GM12878 (cell line): ENCODE data around the gene SHMT1. TPM values are rescaled to one million over a fixed set of nuclear protein-coding genes. Genes with fewer than 3 reads are reported as not detected.

Experiments
- ASH2L ChIP-seq: fragments of 300-600, 200-600 bp; sonication (generic); IDR thresholded peaks from 2 replicates; pipeline ENCODE4 v1.6.1; 2017; ENCODE audit warnings: low read depth, mild to moderate bottlenecking, borderline replicate concordance
- BCL11A ChIP-seq: IDR thresholded peaks from 2 replicates; pipeline ENCODE4 v1.6.1; 2011; ENCODE audit warnings: low read depth, low read length
- BHLHE40 ChIP-seq, 2 experiments: fragments of 450-650 bp in 1 of 2; IDR thresholded peaks; 2 replicates each; pipeline ENCODE4 v1.6.1; 2011 to 2017; ENCODE audit warnings: low read depth in 2 of 2, borderline replicate concordance in 1 of 2, improper control_type of control experiment in 1 of 2, low read length in 1 of 2, mild to moderate bottlenecking in 1 of 2
- EZH2 ChIP-seq: IDR thresholded peaks from 2 replicates; pipeline ENCODE4 v1.6.1; 2012; ENCODE audit warnings: low read depth, mild to moderate bottlenecking, control low read depth, inconsistent platforms, low read length, borderline replicate concordance; ENCODE audit not compliant: control insufficient read depth
- FOXM1 ChIP-seq: IDR thresholded peaks from 2 replicates; pipeline ENCODE4 v1.6.1; 2012; ENCODE audit warnings: low read depth, mild to moderate bottlenecking, inconsistent platforms, low read length, moderate library complexity
- HCFC1 ChIP-seq: fragments of 150-350 bp; IDR thresholded peaks from 2 replicates; pipeline ENCODE4 v1.6.1; 2014; ENCODE audit warnings: low read length
- KDM1A ChIP-seq: fragments of 200-600 bp; sonication (generic); IDR thresholded peaks from 2 replicates; pipeline ENCODE4 v1.6.1; 2016; ENCODE audit warnings: borderline replicate concordance
- MEF2B ChIP-seq: fragments of 450-650 bp; IDR thresholded peaks from 2 replicates; pipeline ENCODE4 v1.6.1; 2018; ENCODE audit warnings: mild to moderate bottlenecking, moderate library complexity; ENCODE audit not compliant: partially characterized antibody, poor library complexity, severe bottlenecking
- NFXL1 ChIP-seq: fragments of 450-650 bp; IDR thresholded peaks from 2 replicates; pipeline ENCODE4 v1.6.1; 2017; ENCODE audit warnings: antibody characterized with exemption, mild to moderate bottlenecking, borderline replicate concordance
- NR2F1 ChIP-seq: fragments of 450-650 bp; conservative IDR thresholded peaks from 2 replicates; pipeline ENCODE4 v1.6.1; 2017; ENCODE audit warnings: mild to moderate bottlenecking
- PAX5 ChIP-seq: IDR thresholded peaks from 2 replicates; pipeline ENCODE4 v1.6.1; 2011; ENCODE audit warnings: low read depth, low read length, borderline replicate concordance
- STAT1 ChIP-seq: fragments of 450-650 bp; conservative IDR thresholded peaks from 2 replicates; pipeline ENCODE4 v1.6.1; 2014; ENCODE audit warnings: antibody characterized with exemption, mild to moderate bottlenecking
- SUPT20H ChIP-seq: IDR thresholded peaks from 2 replicates; pipeline ENCODE4 v1.6.1; 2011; ENCODE audit warnings: low read depth, mild to moderate bottlenecking, low read length, moderate library complexity, borderline replicate concordance; ENCODE audit not compliant: control insufficient read depth
- ZZZ3 ChIP-seq: IDR thresholded peaks from 2 replicates; pipeline ENCODE4 v1.6.1; 2011; ENCODE audit warnings: low read depth; ENCODE audit not compliant: control insufficient read depth, insufficient read length
- polyA plus RNA-seq, 11 experiments: library from polyadenylated mRNA; depleted of rRNA in 4 of 11; unstranded in 6 of 11; stranded (reverse) in 5 of 11; fragments of >200 nt; fragmentation: Nextera tagmentation in 4 of 11; fragmentation: Illumina TruSeq in 1 of 11; extraction: Ambion mirVana in 4 of 11; extraction: Trizol in 1 of 11; gene quantifications; 1 replicate in 1 of 11; 2 replicates in 10 of 11; pipeline versions ENCODE4 v1.2.1 to v1.2.3, GENCODE V29; 2011 to 2016; ENCODE audit warnings: inconsistent platforms in 2 of 11, missing spikeins in 2 of 11, low read depth in 1 of 11
- total RNA-seq, 4 experiments: library from RNA; depleted of rRNA in 3 of 4; stranded (reverse); fragments of >200 nt in 3 of 4; fragmentation: Illumina TruSeq in 1 of 4; extraction: Trizol in 1 of 4; gene quantifications; 2 replicates each; pipeline versions ENCODE4 v1.2.1 to v1.2.3, GENCODE V29; 2013 to 2021
- TF ChIP-seq, protein P1 (sequence below): fragments of 450-650 bp; IDR thresholded peaks from 2 replicates; pipeline ENCODE4 v1.6.1; 2017; ENCODE audit warnings: antibody characterized with exemption, mild to moderate bottlenecking, moderate library complexity
- TF ChIP-seq, protein P2 (sequence below): IDR thresholded peaks from 2 replicates; pipeline ENCODE4 v1.6.1; 2012; ENCODE audit warnings: mild to moderate bottlenecking, low read depth, low read length

Gene SHMT1
- total and polyA plus RNA-seq, 10 of the 15 experiments (the other 5 are each of a cell fraction or from before 2014, with no cell fraction given): 5.2 to 60.1 (median 34.6) TPM

DNA sequence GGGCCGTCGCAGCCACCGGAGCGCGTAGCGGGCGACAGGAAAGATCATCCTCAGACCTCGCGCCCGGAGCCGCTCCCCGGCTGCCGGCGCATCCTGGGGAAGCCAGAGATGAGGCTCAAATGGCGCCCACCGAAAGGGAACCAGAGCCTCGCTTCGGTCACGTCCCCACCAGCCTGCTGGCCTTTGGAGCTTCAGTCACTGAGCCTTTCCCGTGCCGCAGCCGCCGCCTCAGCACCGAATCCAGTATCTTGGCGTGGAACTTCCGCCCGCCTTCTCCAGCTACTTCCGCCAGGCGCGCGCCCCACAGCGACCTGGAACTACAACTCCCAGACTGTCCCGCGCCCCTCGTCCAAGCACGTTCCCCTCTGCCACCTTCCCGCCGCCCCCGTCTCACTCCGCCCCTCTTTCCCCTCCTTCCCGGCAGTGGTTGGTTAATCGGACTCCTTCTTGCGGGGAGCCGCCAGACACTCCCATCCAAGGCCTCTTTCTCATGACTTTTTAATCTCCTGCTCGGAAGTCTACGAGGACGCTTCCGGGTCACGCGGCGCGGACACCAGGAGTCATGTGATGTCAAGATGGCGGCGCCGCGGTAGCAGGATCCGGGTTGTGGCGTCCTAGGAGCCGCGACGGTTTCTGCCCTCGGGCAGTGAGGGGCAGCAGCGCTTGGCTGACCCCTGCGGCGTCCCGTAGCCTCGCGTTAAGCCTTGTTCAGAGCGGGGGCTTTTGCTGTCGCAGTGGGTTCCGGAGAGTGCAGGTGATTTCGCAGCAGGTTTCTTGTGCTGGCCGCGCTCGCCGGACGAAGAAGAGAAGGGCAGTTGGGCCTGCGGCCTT lies 48.4 kb downstream of the SHMT1 start, which contains the start of the genes SMCR8 and TOP3A (continued):
- TF ChIP-seq BHLHE40 (IDR thresholded peaks at IDR 0.05; ENCODE audit: borderline replicate concordance in 1 of 2, low read depth in 2 of 2, low read length in 1 of 2) (peak; percentile 81 to 89), BCL11A (no peak), ZZZ3 (no peak), FOXM1 (no peak), SUPT20H (no peak), ASH2L (no peak), NR2F1 (no peak; the same call in 1 of the 2 replicates), STAT1 (peak; percentile 15; the same call in 1 of the 2 replicates), MEF2B (no peak), KDM1A (no peak), HCFC1 (peak; percentile 88), NFXL1 (no peak), EZH2 (no peak), PAX5 (0 out of 2 replicates have a peak, but pooled peaks have one; percentile 19)
- TF ChIP-seq, protein P1, sequence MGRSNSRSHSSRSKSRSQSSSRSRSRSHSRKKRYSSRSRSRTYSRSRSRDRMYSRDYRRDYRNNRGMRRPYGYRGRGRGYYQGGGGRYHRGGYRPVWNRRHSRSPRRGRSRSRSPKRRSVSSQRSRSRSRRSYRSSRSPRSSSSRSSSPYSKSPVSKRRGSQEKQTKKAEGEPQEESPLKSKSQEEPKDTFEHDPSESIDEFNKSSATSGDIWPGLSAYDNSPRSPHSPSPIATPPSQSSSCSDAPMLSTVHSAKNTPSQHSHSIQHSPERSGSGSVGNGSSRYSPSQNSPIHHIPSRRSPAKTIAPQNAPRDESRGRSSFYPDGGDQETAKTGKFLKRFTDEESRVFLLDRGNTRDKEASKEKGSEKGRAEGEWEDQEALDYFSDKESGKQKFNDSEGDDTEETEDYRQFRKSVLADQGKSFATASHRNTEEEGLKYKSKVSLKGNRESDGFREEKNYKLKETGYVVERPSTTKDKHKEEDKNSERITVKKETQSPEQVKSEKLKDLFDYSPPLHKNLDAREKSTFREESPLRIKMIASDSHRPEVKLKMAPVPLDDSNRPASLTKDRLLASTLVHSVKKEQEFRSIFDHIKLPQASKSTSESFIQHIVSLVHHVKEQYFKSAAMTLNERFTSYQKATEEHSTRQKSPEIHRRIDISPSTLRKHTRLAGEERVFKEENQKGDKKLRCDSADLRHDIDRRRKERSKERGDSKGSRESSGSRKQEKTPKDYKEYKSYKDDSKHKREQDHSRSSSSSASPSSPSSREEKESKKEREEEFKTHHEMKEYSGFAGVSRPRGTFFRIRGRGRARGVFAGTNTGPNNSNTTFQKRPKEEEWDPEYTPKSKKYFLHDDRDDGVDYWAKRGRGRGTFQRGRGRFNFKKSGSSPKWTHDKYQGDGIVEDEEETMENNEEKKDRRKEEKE: no peak
- TF ChIP-seq, protein P2, sequence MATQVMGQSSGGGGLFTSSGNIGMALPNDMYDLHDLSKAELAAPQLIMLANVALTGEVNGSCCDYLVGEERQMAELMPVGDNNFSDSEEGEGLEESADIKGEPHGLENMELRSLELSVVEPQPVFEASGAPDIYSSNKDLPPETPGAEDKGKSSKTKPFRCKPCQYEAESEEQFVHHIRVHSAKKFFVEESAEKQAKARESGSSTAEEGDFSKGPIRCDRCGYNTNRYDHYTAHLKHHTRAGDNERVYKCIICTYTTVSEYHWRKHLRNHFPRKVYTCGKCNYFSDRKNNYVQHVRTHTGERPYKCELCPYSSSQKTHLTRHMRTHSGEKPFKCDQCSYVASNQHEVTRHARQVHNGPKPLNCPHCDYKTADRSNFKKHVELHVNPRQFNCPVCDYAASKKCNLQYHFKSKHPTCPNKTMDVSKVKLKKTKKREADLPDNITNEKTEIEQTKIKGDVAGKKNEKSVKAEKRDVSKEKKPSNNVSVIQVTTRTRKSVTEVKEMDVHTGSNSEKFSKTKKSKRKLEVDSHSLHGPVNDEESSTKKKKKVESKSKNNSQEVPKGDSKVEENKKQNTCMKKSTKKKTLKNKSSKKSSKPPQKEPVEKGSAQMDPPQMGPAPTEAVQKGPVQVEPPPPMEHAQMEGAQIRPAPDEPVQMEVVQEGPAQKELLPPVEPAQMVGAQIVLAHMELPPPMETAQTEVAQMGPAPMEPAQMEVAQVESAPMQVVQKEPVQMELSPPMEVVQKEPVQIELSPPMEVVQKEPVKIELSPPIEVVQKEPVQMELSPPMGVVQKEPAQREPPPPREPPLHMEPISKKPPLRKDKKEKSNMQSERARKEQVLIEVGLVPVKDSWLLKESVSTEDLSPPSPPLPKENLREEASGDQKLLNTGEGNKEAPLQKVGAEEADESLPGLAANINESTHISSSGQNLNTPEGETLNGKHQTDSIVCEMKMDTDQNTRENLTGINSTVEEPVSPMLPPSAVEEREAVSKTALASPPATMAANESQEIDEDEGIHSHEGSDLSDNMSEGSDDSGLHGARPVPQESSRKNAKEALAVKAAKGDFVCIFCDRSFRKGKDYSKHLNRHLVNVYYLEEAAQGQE: no peak
- TF ChIP-seq, all 136 proteins: peak for 57
